Pons (tissue), 1 donor: Measurements from ENCODE around the gene UPF3A.
"Not testable (repeated sequence)": the region's sequence is repeated elsewhere in the genome, so short reads cannot be mapped to it uniquely, and the experiment has no call there.

Experiments
- DNase-seq: peaks from one replicate; pipeline ENCODE4 v3.0.0-alpha.2; 2016; ENCODE audit warnings: low spot score

The UPF3A gene

GRCh38 chr13:114336457-114336856 is 55.1 kb downstream of the UPF3A start:
- DNase-seq, result not testable (repeated sequence)

GRCh38 chr13:114338959-114339358 is 57.6 kb downstream of the UPF3A start:
- DNase-seq, result no peak

GRCh38 chr13:114339857-114340534 is 58.6 kb downstream of the UPF3A start:
- DNase-seq, result peak; percentile 24

GRCh38 chr13:114341003-114341777 is 59.8 kb downstream of the UPF3A start:
- no peak for DNase-seq

GRCh38 chr13:114347256-114347655 is 65.9 kb downstream of the UPF3A start:
- DNase-seq, result not testable (repeated sequence)

GRCh38 chr13:114352763-114353162 is 71.4 kb downstream of the UPF3A start:
- DNase-seq, result not testable (repeated sequence)

GRCh38 chr13:114353382-114353781 is 72.0 kb downstream of the UPF3A start:
- DNase-seq, result not testable (repeated sequence)
